Mesothelial cell of epicardium (in vitro differentiated cells): ENCODE results near the gene KRTAP3-3. TPM values are rescaled to one million over a fixed set of nuclear protein-coding genes. Genes with fewer than 3 reads are reported as not detected.
"Not testable (repeated sequence)": the region's sequence is repeated elsewhere in the genome, so short reads cannot be mapped to it uniquely, and the experiment has no call there.

Experiments
- DNase-seq, 2 experiments: peaks; one replicate each; pipeline ENCODE4 v3.0.0; 2021; ENCODE audit warnings: low spot score in 2 of 2; ENCODE audit not compliant: unreplicated experiment in 2 of 2
- H3K27ac Mint-ChIP-seq: 2 replicates; pipeline ENCODE4 v1.8.0; 2021; ENCODE audit warnings: mixed read lengths
- H3K27me3 Mint-ChIP-seq: 2 replicates; pipeline ENCODE4 v1.8.0; 2021; ENCODE audit warnings: low read depth, mixed read lengths
- H3K36me3 Mint-ChIP-seq: 2 replicates; pipeline ENCODE4 v1.8.0; 2021; ENCODE audit warnings: mixed read lengths
- H3K4me1 Mint-ChIP-seq: 2 replicates; pipeline ENCODE4 v1.8.0; 2021; ENCODE audit warnings: mixed read lengths
- H3K4me3 Mint-ChIP-seq: 2 replicates; pipeline ENCODE4 v1.8.0; 2021; ENCODE audit warnings: mild to moderate bottlenecking, moderate library complexity, mixed read lengths
- H3K9me3 Mint-ChIP-seq: 2 replicates; pipeline ENCODE4 v1.8.0; 2021; ENCODE audit warnings: mixed read lengths
- CTCF ChIP-seq: fragments of 200-600 bp; sonication (generic); IDR thresholded peaks from one replicate; pipeline ENCODE4 v1.5.0; 2021; ENCODE audit warnings: antibody characterized with exemption; ENCODE audit not compliant: unreplicated experiment
- total RNA-seq: library from RNA; stranded (reverse); gene quantifications from 3 replicates; pipeline ENCODE4 v1.2.1, GENCODE V29; 2021

The KRTAP3-3 gene
- not detected in 3 replicates for total RNA-seq

- Mint-ChIP-seq H3K36me3 (no peaks in the 10 kb centered on the region), H3K27ac (no peak within 1 kb of the TSS), H3K4me1 (peaks cover 10% of the 10 kb centered on the region), H3K9me3 (peaks cover 8% of the 10 kb centered on the region), H3K4me3 (no peak within 1 kb of the TSS), H3K27me3 (no peaks in the 10 kb centered on the region)
- no peak for DNase-seq
- no peak for TF ChIP-seq CTCF
Measured at GRCh38 chr17:40993839-40994238, at the start of gene KRTAP3-3. Gene KRTAP3-3 (minus strand): TSS chr17:40994164. CDS start chr17:40994097, 67 bp downstream.

GRCh38 chr17:41042953-41043352 is 49.0 kb upstream of the KRTAP3-3 start:
- no peaks in the 10 kb centered on the region for H3K27me3 Mint-ChIP-seq
- H3K36me3 Mint-ChIP-seq, result peaks cover 6% of the 10 kb centered on the region
- no peak overlapping the region for H3K4me3 Mint-ChIP-seq
- H3K27ac Mint-ChIP-seq, result no peak overlapping the region
- peaks cover 18% of the 10 kb centered on the region for H3K4me1 Mint-ChIP-seq
- H3K9me3 Mint-ChIP-seq, result peaks cover 15% of the 10 kb centered on the region
- TF ChIP-seq CTCF, result no peak
- DNase-seq, result no peak

- Mint-ChIP-seq H3K4me1 (peaks cover 22% of the 10 kb centered on the region), H3K9me3 (peaks cover 15% of the 10 kb centered on the region)
- H3K4me3 Mint-ChIP-seq, H3K27me3 Mint-ChIP-seq, DNase-seq, H3K27ac Mint-ChIP-seq, H3K36me3 Mint-ChIP-seq: not testable (repeated sequence)
Measured at GRCh38 chr17:41040783-41041571, 47.0 kb upstream of the KRTAP3-3 start, which contains the start of gene KRTAP1-1. Gene KRTAP1-1 (minus strand): TSS chr17:41041450. CDS start chr17:41041397, 53 bp downstream.

GRCh38 chr17:41037853-41038350 is 43.9 kb upstream of the KRTAP3-3 start:
- Mint-ChIP-seq H3K4me1 (peaks cover 22% of the 10 kb centered on the region), H3K4me3 (no peak overlapping the region), H3K36me3 (no peaks in the 10 kb centered on the region), H3K27ac (no peak overlapping the region), H3K27me3 (no peaks in the 10 kb centered on the region), H3K9me3 (peaks cover 7% of the 10 kb centered on the region)
- DNase-seq, result no peak
- TF ChIP-seq CTCF, result no peak

GRCh38 chr17:41034346-41034935 is 40.5 kb upstream of the KRTAP3-3 start, which contains the start of gene KRTAP1-3:
Gene KRTAP1-3 (minus strand): TSS chr17:41034874. CDS start chr17:41034821, 53 bp downstream.
- H3K27me3 Mint-ChIP-seq, DNase-seq, H3K4me3 Mint-ChIP-seq, H3K36me3 Mint-ChIP-seq, H3K27ac Mint-ChIP-seq, H3K9me3 Mint-ChIP-seq: not testable (repeated sequence)
- peaks cover 17% of the 10 kb centered on the region for H3K4me1 Mint-ChIP-seq

GRCh38 chr17:41029633-41030245 is 35.8 kb upstream of the KRTAP3-3 start, which contains the start of gene KRTAP1-4:
Gene KRTAP1-4 (minus strand): TSS chr17:41030195. CDS start chr17:41030078, 117 bp downstream.
- H3K27me3 Mint-ChIP-seq, result no peaks in the 10 kb centered on the region
- H3K4me3 Mint-ChIP-seq, result no peak within 1 kb of the TSS
- no peaks in the 10 kb centered on the region for H3K4me1 Mint-ChIP-seq
- no peak for DNase-seq
- H3K9me3 Mint-ChIP-seq, result no peaks in the 10 kb centered on the region
- no peak within 1 kb of the TSS for H3K27ac Mint-ChIP-seq
- TF ChIP-seq CTCF, result no peak
- no peaks in the 10 kb centered on the region for H3K36me3 Mint-ChIP-seq
